NCI-H1092 treated with DMSO at 0.1 percent for 48 hours (cell line): ENCODE data around the gene UVRAG.

Experiments
- DNase-seq: peaks from one replicate; lab custom pipeline; 2025; lab: John Stamatoyannopoulos, UW

The UVRAG gene

GRCh38 chr11:76170468-76170867, 355.5 kb downstream of the UVRAG start:
- no peak for DNase-seq

DNA sequence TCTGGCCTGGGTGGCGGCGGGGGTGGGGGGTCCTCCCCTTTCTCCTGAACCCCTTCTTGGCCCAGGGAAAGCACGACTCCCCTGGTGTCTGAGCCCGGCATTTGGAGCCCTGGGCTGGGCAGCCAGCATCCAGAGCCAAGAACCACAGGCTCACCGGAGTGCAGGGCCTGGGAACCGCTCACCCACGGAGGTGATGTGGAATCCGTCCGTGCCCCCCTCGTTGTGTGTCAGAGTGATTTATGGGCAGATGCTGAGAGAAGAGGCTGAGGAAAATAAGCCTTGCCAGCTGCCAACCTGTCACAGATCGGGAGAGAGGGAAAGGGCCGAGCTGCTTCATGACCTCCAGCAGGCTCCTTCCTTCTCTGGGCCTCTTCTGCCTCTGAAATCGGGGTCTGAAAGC, 357.6 kb downstream of the UVRAG start:
- DNase-seq = no peak

DNA sequence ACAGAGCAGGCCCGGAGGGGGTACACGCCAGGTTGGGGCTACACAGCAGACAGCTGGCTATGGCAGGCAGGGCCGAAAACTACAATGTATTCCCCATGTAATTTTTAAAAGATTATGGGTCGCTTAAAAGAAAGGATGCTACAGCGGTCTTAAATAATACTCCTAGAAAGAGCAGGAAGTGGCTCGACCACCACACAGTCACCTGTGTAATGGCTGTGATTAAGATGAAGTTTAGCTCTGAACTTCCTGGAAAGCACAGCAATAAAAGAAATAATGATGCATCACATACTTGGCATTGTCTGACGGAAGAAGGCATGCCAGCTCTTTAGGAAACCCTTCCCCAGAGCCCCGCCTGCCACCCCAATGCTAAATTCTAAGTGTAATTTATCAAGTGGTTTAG, 358.7 kb downstream of the UVRAG start:
- no peak for DNase-seq

DNA sequence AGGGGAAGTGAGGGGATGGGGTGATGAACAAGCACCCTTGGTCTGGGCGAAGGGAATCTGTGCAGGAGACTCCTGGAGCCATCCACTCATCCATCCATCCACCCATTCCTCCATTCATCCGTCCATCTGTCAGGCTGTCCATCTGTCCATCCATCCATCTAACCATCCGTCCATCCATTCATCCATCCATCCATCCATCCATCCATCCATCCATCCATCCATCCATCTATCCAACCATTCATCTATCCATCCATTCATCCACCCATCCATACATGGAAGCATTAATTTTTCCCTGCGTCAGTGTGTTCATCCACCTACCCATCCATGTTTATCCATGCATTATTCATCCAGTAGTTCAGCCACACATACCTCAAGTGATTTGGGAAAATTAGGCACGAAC, 359.3 kb downstream of the UVRAG start:
- no peak for DNase-seq

DNA sequence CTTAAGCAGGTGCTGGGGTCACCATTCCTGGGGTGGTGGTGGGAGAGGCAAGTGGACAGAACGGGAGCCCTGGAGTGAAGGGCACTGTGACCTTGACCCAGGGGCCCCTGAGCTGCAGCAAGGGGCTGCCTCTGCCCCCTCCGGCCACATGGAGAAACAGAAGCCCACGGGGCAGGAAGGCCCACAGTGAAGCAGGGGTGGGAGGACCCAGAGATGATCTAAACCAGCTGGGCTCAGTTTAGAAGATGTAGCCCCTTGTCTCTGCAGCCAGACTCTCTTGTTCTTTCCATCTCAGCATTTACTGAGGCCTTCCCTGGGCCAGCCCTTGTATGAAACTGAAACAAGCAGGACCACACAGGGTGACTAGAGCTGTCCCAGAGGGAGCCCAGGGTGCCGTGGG, 360.8 kb downstream of the UVRAG start:
- DNase-seq = no peak

DNA sequence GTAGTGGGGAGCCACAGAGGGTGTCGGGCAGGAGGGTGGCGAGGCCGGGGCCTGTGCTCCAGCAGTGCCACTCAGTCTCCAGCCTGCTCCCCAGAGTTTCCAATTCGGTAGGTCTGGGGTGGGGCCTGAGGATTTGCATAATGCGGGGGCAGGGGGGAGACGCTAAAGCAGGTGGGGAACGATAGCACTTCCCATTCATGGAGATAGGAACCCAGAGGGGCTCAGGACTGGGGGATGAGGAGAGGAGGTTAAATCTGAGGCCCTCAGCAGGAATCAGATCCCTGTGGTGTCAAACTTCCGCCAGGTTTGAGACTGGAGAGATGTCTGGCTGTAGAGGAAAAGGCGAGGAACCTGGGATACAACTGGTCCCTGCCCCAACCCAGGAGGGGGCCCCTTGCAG, 361.5 kb downstream of the UVRAG start:
- DNase-seq = no peak

- DNase-seq = no peak
Measured at GRCh38 chr11:76177250-76177686, 362.3 kb downstream of the UVRAG start.

GRCh38 chr11:76179147-76179546, 364.1 kb downstream of the UVRAG start:
- DNase-seq = no peak

DNA sequence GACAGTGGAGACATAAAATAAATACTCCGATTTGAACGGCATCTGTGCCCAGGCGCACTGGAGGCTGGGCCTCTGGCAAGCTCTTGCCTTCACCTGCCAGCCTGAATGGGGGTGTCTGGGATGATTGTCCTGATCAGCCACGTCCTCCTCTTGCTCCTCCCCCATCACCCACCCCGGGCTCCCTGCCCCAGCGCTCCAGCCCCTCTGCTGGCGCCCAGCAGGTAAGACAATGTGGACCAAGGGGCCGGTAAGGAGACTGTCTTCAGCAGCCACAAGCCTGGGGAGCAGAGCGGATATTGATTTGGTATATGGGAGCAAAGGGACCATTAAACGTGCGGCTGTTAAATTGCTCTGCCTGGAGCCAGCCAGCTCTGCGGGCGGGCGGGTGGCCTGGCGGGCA, 366.4 kb downstream of the UVRAG start:
- no peak for DNase-seq

- no peak for DNase-seq
Measured at GRCh38 chr11:76184551-76184993, 369.6 kb downstream of the UVRAG start.

DNA sequence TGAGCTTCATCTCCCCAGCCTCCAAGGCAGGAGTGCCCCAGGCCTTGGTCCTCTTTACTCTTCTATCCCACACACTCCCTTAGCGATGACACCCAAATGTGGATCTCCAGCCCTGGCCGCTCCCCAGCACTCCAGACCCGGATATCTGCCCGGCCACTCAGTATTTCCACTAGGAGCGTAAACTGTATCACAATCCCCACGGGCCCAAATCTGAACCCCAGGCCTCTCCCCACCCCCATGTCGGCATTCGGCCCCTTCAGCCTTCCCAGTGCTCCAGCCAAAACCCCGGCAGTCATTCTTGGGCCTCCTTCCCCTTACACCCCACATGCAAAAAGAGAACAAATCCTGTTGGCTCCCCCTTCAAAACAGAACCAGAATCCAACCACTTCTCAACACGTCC, 370.5 kb downstream of the UVRAG start:
- no peak for DNase-seq

DNA sequence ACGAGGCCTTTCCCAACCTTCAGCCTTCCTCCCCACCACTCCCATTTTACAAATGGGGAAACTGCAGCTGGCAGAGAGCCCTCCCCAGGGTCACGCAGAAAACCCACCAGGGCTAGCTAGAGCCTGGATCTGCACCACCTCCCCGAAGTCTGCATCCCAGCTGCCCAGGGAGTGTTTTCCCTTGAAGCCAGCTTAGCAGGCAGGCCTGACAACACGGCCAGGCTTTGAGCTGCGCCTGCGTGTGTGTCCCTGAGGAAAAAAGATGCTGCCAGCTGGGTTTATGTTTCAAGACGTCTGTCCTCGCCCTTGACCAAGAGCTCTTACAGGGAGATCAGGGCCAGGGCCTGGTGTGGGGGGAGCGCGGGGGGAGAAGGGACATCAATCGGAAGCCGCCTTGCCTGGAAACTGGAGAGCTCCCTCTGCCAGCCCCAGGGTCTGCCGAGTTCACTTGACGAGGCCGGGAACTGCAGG, 371.0 kb downstream of the UVRAG start:
- DNase-seq = peak; percentile 62

DNA sequence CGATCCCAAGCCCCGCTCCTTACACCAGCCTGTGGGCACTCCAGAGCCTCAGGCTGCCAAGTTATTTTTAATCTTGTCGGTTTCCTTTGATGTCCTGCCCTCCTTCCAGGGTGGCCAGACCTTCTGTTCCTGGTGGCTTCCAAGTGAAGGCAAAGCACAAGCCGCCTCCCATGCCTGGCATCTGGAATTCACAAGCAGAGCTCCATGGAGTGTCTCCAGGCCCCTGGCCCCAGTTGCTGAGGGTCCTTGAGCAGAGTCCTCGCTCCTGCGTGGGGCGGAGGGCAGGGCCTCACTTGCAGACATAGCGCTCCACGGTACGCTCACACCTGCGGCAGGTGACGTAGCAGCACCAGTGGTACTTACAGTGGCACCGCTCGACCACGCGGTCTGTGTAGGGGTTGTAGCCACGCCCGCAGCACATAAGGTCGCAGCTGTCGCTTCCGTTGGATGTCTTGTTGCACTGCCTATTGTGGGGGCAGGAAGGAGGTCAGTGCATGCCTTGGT, 371.8 kb downstream of the UVRAG start:
- no peak for DNase-seq

DNA sequence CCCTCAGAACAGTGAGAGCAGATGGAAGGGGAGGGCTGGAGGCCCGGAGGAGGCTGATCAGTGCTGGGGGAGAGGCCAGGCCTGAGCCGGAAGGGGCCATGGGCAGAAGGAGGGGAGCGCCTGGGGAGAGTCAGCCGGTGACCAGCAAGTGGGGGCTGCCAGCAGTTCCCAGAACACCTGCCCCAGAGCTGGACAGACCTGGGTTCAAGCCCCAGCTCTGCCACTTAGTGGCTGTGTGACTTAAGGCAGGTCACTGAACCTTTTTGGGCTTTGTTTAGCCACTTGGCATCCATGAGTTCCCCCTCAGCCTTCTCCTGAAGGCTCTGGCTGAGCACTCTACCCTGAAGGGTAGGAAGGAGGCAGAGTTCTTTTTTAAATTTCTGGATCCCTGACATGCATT, 373.9 kb downstream of the UVRAG start:
- no peak for DNase-seq

DNA sequence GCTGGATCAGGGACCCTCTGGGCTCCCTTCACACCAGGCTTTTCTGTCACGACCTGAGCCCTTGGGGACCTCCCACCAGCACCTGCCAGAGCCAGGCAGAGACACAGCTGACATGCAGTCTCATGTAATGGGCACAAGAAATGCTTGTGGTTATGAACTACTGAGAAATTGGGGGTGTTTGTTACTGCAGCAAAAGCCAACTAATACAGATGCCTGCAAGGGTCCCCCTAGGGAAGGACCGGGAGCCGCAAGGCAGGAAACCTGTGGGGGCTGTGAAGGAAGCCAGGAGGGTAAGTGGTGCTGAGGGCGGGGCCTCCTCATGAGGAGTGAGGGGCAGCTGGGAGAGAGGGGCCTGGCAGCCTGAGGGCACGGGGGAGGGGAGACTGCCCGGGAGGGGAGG, 374.7 kb downstream of the UVRAG start:
- DNase-seq = no peak

- no peak for DNase-seq
Measured at GRCh38 chr11:76190376-76190775, 375.4 kb downstream of the UVRAG start.
